Gastroesophageal sphincter (tissue), 4 donors: ENCODE measurements around the gene DIP2C. TPM values are rescaled to one million over a fixed set of nuclear protein-coding genes. Genes with fewer than 3 reads are reported as not detected.

Source experiments
- ATAC-seq: fragments of 150-250 bp; one replicate; pipeline ENCODE4 v1.9.1; 2016; ENCODE audit warnings: mild to moderate bottlenecking, moderate library complexity
- H3K27ac ChIP-seq, 4 donors: fragments of 200-600 bp; sonication (generic) in 3 of 4; 1 replicate in 3 of 4; 2 replicates in 1 of 4; pipeline ENCODE4 v1.5.1; 2016 to 2019
- H3K27me3 ChIP-seq: fragments of 200-600 bp; sonication (generic); one replicate; pipeline ENCODE4 v1.5.1; 2019
- H3K36me3 ChIP-seq, 2 donors: fragments of 200-600 bp; sonication (generic); one replicate each; pipeline ENCODE4 v1.5.1; 2019; ENCODE audit warnings: control low read depth in 1 of 2
- H3K4me1 ChIP-seq, 3 donors: fragments of 200-600 bp; sonication (generic); 1 replicate in 2 of 3; 2 replicates in 1 of 3; pipeline ENCODE4 v1.5.1; 2016 to 2019; ENCODE audit warnings: control low read depth in 2 of 3
- H3K4me3 ChIP-seq, 2 donors: fragments of 200-600 bp; sonication (generic); one replicate each; pipeline ENCODE4 v1.5.1; 2019; ENCODE audit warnings: mild to moderate bottlenecking in 1 of 2, moderate library complexity in 1 of 2
- H3K9me3 ChIP-seq, 3 donors: fragments of 200-600 bp; sonication (generic); one replicate each; pipeline ENCODE4 v1.5.1; 2017 to 2019; ENCODE audit warnings: control low read depth in 2 of 3
- EP300 ChIP-seq: sonication (generic); formaldehyde crosslinking; IDR thresholded peaks from one replicate; pipeline ENCODE4 v1.6.1; 2017; ENCODE audit warnings: antibody characterized with exemption, mild to moderate bottlenecking
- POLR2A ChIP-seq, 2 donors: fragments of 450-650 bp; IDR thresholded peaks; one replicate each; pipeline ENCODE4 v1.6.1; 2017; ENCODE audit warnings: antibody characterized with exemption in 2 of 2, mild to moderate bottlenecking in 2 of 2, moderate library complexity in 1 of 2
- POLR2AphosphoS5 ChIP-seq: sonication (generic); formaldehyde crosslinking; IDR thresholded peaks from one replicate; pipeline ENCODE4 v1.6.1; 2017; ENCODE audit warnings: antibody characterized with exemption
- WGBS, 2 donors: methylation state at CpG; one replicate each; pipeline ENCODE4 v1.1.5; 2018; ENCODE audit warnings: low coverage in 1 of 2; 5-methylcytosine and 5-hydroxymethylcytosine counted together
- total RNA-seq, 4 donors: library from RNA; depleted of rRNA; stranded (reverse); fragments of >200 nt; gene quantifications; one replicate each; pipeline ENCODE4 v1.1.0, GENCODE V29; 2016
- TF ChIP-seq, protein P1 (sequence below), 4 experiments: fragments of 200-600 bp in 2 of 4; fragments of 450-650 bp in 2 of 4; sonication (generic) in 1 of 4; IDR thresholded peaks; one replicate each; pipeline ENCODE4 v1.5.1; 2017 to 2019; ENCODE audit warnings: antibody characterized with exemption in 4 of 4, mild to moderate bottlenecking in 2 of 4, moderate library complexity in 2 of 4

Gene DIP2C
- total RNA-seq, 4 donors from 2014 or later: 40.8 to 73.8 (median 47.7) TPM

DNA sequence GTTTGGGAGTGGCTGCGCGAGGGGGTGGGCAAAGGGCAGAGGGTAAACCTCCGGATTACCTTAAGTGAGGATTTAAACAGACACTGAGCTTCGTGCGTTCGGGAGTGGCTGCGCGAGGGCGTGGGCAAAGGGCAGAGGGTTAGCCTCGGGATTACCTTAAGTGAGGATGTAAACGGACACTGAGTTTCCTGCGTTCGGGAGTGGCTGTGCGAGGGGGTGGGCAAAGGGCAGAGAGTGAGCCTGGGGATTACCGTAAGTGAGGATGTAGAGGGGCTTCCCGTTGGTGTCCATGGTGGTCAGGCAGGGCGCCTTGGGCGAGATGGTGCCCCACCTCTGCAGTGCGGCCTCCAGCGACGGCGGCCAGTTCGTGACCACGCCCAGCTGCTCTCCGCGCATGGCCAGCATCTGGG, 275.8 kb downstream of the DIP2C start:
- no peaks in the 10 kb centered on the region for H3K9me3 ChIP-seq
- H3K4me1 ChIP-seq: no peaks in the 10 kb centered on the region
- no peak overlapping the region for H3K27ac ChIP-seq
- no peak overlapping the region for H3K4me3 ChIP-seq
- 66 to 81% methylated on average over 12 to 15 of the region's 26 CpGs for WGBS, 2 donors
- no peaks in the 10 kb centered on the region for H3K27me3 ChIP-seq
- H3K36me3 ChIP-seq: peaks cover 0 to 73% of the 10 kb centered on the region in 2 donors
- TF ChIP-seq EP300: no peak
- ATAC-seq: no peak

DNA sequence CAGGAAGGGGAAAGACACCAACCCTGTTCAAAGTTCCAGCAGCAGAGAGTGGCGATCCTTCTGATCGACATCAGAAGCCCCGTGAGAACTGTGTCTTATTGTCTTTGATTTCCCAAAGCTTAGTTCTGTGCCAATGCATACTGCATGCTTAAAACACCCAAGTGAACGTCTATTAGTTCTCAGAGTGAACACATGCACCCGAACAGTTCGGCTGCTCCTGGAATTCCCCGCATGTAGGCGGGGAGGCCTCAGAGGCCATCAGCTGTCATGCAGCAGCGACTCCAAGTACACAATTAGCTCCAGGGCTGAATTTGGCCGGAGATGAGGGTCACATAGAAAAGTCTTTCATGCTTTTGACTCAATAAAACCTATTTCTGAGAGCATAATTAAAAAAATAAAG, 277.4 kb downstream of the DIP2C start:
- Histone ChIP-seq H3K27ac (no peak overlapping the region), H3K9me3 (no peaks in the 10 kb centered on the region), H3K27me3 (no peaks in the 10 kb centered on the region), H3K4me1 (no peaks in the 10 kb centered on the region), H3K4me3 (no peak overlapping the region), H3K36me3 (peaks cover 0 to 79% of the 10 kb centered on the region in 2 donors)
- no peak for ATAC-seq
- TF ChIP-seq, protein P1, sequence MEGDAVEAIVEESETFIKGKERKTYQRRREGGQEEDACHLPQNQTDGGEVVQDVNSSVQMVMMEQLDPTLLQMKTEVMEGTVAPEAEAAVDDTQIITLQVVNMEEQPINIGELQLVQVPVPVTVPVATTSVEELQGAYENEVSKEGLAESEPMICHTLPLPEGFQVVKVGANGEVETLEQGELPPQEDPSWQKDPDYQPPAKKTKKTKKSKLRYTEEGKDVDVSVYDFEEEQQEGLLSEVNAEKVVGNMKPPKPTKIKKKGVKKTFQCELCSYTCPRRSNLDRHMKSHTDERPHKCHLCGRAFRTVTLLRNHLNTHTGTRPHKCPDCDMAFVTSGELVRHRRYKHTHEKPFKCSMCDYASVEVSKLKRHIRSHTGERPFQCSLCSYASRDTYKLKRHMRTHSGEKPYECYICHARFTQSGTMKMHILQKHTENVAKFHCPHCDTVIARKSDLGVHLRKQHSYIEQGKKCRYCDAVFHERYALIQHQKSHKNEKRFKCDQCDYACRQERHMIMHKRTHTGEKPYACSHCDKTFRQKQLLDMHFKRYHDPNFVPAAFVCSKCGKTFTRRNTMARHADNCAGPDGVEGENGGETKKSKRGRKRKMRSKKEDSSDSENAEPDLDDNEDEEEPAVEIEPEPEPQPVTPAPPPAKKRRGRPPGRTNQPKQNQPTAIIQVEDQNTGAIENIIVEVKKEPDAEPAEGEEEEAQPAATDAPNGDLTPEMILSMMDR (IDR thresholded peaks at IDR 0.05): no peak
- TF ChIP-seq POLR2AphosphoS5 (no peak), EP300 (no peak), POLR2A (IDR thresholded peaks at IDR 0.05) (no peak)
- WGBS, 2 donors: 32 to 58% methylated on average over 10 of the region's 10 CpGs

DNA sequence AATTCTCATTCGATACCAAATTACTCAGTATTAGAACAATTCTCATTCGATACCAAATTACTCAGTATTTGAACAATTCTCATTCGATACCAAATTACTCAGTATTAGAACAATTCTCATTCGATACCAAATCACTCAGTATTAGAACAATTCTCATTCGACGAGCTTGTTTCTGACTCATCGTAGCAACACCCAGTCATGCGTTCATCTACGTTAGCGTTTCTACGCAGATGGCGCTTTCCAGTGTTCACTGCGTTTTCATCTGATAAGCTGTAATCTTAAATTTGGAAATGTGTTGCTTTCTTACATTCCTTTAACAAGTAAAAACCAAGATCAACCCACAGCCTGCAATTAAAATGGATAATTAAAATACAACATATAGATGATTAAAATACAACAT, 277.9 kb downstream of the DIP2C start:
- Histone ChIP-seq H3K27me3 (no peaks in the 10 kb centered on the region), H3K9me3 (no peaks in the 10 kb centered on the region), H3K4me3 (no peak overlapping the region), H3K36me3 (peaks cover 0 to 84% of the 10 kb centered on the region in 2 donors), H3K4me1 (no peaks in the 10 kb centered on the region), H3K27ac (no peak overlapping the region)
- TF ChIP-seq, protein P1 (IDR thresholded peaks at IDR 0.05): no peak
- TF ChIP-seq POLR2A (IDR thresholded peaks at IDR 0.05): no peak
- TF ChIP-seq EP300: no peak
- TF ChIP-seq POLR2AphosphoS5: no peak
- ATAC-seq: no peak
- 91 to 94% methylated on average over 13 of the region's 13 CpGs for WGBS, 2 donors

DNA sequence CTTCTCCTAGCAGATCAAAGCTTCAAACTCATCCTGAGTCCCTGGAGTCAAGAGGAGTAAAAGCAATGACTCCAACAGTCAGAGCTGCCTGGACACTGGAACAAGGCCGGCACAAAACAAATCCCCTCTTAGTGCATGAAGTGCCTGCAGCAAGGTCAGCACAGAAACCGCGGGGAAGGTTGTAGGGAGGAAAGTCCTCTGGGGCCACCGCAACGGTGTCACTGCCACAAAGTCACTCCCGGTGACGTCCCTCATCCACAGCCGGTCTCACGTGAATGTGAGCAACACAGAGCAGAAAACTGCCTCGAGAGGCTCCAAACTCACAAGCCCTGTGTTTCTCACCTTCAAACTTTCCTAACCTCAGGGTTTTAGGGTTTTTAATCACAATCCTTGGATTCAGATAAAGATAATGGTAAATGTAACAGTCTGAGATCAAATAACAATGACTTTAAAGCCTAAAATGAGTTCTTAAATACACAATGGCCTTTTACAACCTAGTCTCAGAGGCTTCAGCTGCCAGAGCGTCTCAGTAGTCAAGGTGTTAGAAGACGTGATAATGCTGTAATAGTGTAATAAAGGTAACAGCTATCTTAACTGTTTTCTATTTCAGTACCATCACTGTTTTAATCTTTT, 279.9 kb downstream of the DIP2C start:
- H3K4me1 ChIP-seq: no peaks in the 10 kb centered on the region
- no peak overlapping the region for H3K27ac ChIP-seq
- WGBS, 2 donors: 86 to 91% methylated on average over 12 of the region's 12 CpGs
- H3K36me3 ChIP-seq: peaks cover 0 to 86% of the 10 kb centered on the region in 2 donors
- H3K4me3 ChIP-seq: no peak overlapping the region
- H3K9me3 ChIP-seq: no peaks in the 10 kb centered on the region
- no peak for TF ChIP-seq POLR2AphosphoS5
- no peak for TF ChIP-seq EP300
- no peak for TF ChIP-seq POLR2A (IDR thresholded peaks at IDR 0.05)
- TF ChIP-seq, protein P1 (IDR thresholded peaks at IDR 0.05): no peak
- no peak for ATAC-seq
- no peaks in the 10 kb centered on the region for H3K27me3 ChIP-seq

DNA sequence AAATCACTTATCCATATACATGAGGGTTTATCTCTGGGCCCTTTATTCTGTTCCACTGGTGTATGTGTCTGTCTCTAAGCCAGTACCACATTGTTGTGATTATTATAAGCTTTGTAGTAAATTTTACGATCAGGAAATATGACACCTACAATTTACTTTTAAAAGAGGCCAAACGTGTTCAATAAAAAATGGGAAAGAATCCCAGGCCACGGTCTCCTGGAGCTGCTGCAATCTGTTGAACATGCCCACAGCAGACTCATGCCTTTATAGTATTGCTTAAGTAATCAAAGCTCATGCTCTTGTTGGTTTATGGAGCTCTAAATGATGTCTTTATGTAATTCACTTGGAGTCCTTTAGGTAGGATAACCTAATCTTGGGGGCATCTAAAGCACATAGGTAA, 281.2 kb downstream of the DIP2C start:
- ATAC-seq: no peak
- H3K27me3 ChIP-seq: no peaks in the 10 kb centered on the region
- 73% methylated on average over 3 of the region's 3 CpGs for WGBS, 2 donors
- H3K4me1 ChIP-seq: no peaks in the 10 kb centered on the region
- H3K36me3 ChIP-seq: peaks cover 0 to 81% of the 10 kb centered on the region in 2 donors
- TF ChIP-seq EP300 (no peak), POLR2A (IDR thresholded peaks at IDR 0.05) (no peak), POLR2AphosphoS5 (no peak)
- H3K27ac ChIP-seq: no peak overlapping the region
- H3K4me3 ChIP-seq: no peak overlapping the region
- no peaks in the 10 kb centered on the region for H3K9me3 ChIP-seq

DNA sequence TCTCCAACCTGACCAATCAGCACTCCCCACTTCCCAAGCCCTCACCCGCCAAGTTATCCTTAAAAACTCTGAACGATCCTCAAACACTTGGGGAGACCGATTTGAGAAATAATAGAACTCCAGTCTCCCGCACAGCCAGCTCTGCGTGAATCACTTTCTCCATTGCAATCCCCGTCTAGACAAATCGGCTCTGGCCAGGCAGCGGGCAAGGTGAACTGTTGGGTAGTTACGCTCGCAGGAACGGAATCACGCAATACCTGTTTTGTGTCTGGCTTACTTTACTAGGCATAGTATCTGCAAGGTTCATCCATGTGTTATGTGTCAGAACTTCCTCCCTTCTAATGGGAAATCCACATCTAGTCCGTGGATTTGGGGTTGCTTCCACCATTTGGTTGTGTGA, 282.5 kb downstream of the DIP2C start:
- Histone ChIP-seq H3K4me1 (no peaks in the 10 kb centered on the region), H3K9me3 (no peaks in the 10 kb centered on the region), H3K36me3 (peaks cover 0 to 68% of the 10 kb centered on the region in 2 donors), H3K27ac (no peak overlapping the region), H3K27me3 (no peaks in the 10 kb centered on the region), H3K4me3 (no peak overlapping the region)
- WGBS, 2 donors: 94 to 99% methylated on average over 11 to 12 of the region's 13 CpGs
- no peak for ATAC-seq
- TF ChIP-seq, protein P1 (IDR thresholded peaks at IDR 0.05): no peak
- TF ChIP-seq POLR2AphosphoS5: no peak
- no peak for TF ChIP-seq EP300
- no peak for TF ChIP-seq POLR2A (IDR thresholded peaks at IDR 0.05)
